ENCODE results near the gene MORC1.

DNA sequence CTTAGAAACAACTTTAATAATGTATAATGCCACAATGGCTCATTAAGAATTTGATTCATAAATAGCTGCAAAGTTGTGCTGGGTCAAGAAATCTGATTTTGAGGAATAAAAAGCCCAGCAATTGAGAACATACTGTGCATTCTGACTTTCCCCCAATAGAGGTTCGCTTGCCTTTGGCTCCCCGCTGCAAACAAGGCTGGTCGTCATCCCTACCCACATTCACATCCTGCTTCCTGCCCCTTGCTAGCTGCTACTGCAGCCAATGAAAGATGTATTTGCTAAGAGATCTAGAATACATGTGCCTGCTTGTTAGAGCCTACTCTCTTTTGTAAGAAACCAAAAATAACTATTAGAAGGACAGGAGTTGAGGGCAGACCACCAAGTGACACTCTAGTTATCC lies 112.5 kb downstream of the MORC1 start:
- no peak for TF ChIP-seq POLR2A (IDR thresholded peaks at IDR 0.05)
- TF ChIP-seq, protein P1, sequence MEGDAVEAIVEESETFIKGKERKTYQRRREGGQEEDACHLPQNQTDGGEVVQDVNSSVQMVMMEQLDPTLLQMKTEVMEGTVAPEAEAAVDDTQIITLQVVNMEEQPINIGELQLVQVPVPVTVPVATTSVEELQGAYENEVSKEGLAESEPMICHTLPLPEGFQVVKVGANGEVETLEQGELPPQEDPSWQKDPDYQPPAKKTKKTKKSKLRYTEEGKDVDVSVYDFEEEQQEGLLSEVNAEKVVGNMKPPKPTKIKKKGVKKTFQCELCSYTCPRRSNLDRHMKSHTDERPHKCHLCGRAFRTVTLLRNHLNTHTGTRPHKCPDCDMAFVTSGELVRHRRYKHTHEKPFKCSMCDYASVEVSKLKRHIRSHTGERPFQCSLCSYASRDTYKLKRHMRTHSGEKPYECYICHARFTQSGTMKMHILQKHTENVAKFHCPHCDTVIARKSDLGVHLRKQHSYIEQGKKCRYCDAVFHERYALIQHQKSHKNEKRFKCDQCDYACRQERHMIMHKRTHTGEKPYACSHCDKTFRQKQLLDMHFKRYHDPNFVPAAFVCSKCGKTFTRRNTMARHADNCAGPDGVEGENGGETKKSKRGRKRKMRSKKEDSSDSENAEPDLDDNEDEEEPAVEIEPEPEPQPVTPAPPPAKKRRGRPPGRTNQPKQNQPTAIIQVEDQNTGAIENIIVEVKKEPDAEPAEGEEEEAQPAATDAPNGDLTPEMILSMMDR (IDR thresholded peaks at IDR 0.05 in 4 of 5, conservative IDR thresholded peaks at IDR 0.05 in 1 of 5) = no peak

Measured in gastrocnemius medialis (tissue), 4 donors.